Neuronal stem cell (in vitro differentiated cells): ENCODE results near the gene FABP6. TPM values are rescaled to one million over a fixed set of nuclear protein-coding genes. Genes with fewer than 3 reads are reported as not detected.

Experiments used
- DNase-seq: peaks from one replicate; pipeline ENCODE4 v3.0.0-alpha.2; 2013; ENCODE audit warnings: low spot score
- H2AFZ ChIP-seq: one replicate; pipeline ENCODE4 v1.6.1; 2013; ENCODE audit warnings: mild to moderate bottlenecking, low read length, inconsistent platforms
- H2AK5ac ChIP-seq: 2 replicates; pipeline ENCODE4 v1.6.1; 2013; ENCODE audit warnings: low read depth, mild to moderate bottlenecking, inconsistent platforms, low read length, moderate library complexity, mixed read lengths
- H2BK120ac ChIP-seq: 2 replicates; pipeline ENCODE4 v1.6.1; 2013; ENCODE audit warnings: low read depth, mild to moderate bottlenecking, inconsistent platforms, low read length, moderate library complexity, mixed read lengths
- H2BK12ac ChIP-seq: one replicate; pipeline ENCODE4 v1.6.1; 2013; ENCODE audit warnings: low read length, inconsistent platforms
- H2BK15ac ChIP-seq: 2 replicates; pipeline ENCODE4 v1.6.1; 2013; ENCODE audit warnings: mild to moderate bottlenecking, low read length, inconsistent platforms, mixed read lengths
- H2BK5ac ChIP-seq: one replicate; pipeline ENCODE4 v1.6.1; 2013; ENCODE audit warnings: inconsistent platforms, mild to moderate bottlenecking, low read length, moderate library complexity
- H3K14ac ChIP-seq: one replicate; pipeline ENCODE4 v1.6.1; 2013; ENCODE audit warnings: low read length, inconsistent platforms
- H3K18ac ChIP-seq: 2 replicates; pipeline ENCODE4 v1.6.1; 2013; ENCODE audit warnings: low read length, inconsistent platforms
- H3K23ac ChIP-seq: 2 replicates; pipeline ENCODE4 v1.6.1; 2013; ENCODE audit warnings: low read depth, mild to moderate bottlenecking, mixed read lengths, low read length, inconsistent platforms; ENCODE audit not compliant: poor library complexity
- H3K27ac ChIP-seq: replicated peaks from 3 replicates; pipeline ENCODE4 v1.5.1; 2013; ENCODE audit warnings: low read length, inconsistent platforms
- H3K27me3 ChIP-seq, 3 experiments: 2 replicates each; pipeline ENCODE4 v1.6.1; 2013; ENCODE audit warnings: low read length in 3 of 3, mild to moderate bottlenecking in 2 of 3, inconsistent platforms in 1 of 3, low read depth in 1 of 3, mixed read lengths in 1 of 3, moderate library complexity in 1 of 3; ENCODE audit not compliant: control insufficient read depth in 3 of 3, insufficient read depth in 3 of 3
- H3K36me3 ChIP-seq, 2 donors: replicated peaks in 1 of 2; 2 replicates each; pipeline ENCODE4 v1.6.1; 2013; ENCODE audit warnings: low read length in 2 of 2; ENCODE audit not compliant: control insufficient read depth in 2 of 2, insufficient read depth in 2 of 2
- H3K4ac ChIP-seq: 2 replicates; pipeline ENCODE4 v1.6.1; 2013; ENCODE audit warnings: inconsistent platforms, mild to moderate bottlenecking, low read length, moderate library complexity
- H3K4me1 ChIP-seq, 2 donors: 1 replicate in 1 of 2; 2 replicates in 1 of 2; pipeline ENCODE4 v1.6.1; 2013; ENCODE audit warnings: low read length in 2 of 2, low read depth in 1 of 2; ENCODE audit not compliant: control insufficient read depth in 2 of 2, insufficient read depth in 1 of 2
- H3K4me2 ChIP-seq: one replicate; pipeline ENCODE4 v1.6.1; 2013; ENCODE audit warnings: mild to moderate bottlenecking, low read length, inconsistent platforms; ENCODE audit not compliant: insufficient read depth, poor library complexity, severe bottlenecking
- H3K4me3 ChIP-seq, 2 donors: 2 replicates each; pipeline ENCODE4 v1.5.1; 2013; ENCODE audit warnings: low read length in 2 of 2, mild to moderate bottlenecking in 2 of 2, inconsistent platforms in 1 of 2, moderate library complexity in 1 of 2
- H3K79me1 ChIP-seq: one replicate; pipeline ENCODE4 v1.6.1; 2013; ENCODE audit warnings: low read depth, mild to moderate bottlenecking, inconsistent platforms, low read length, moderate library complexity
- H3K9ac ChIP-seq: one replicate; pipeline ENCODE4 v1.6.1; 2013; ENCODE audit warnings: mild to moderate bottlenecking, low read depth, low read length, inconsistent platforms; ENCODE audit not compliant: poor library complexity
- H3K9me3 ChIP-seq, 2 donors: replicated peaks in 1 of 2; 2 replicates each; pipeline versions ENCODE3 to v1.6.1; 2013; ENCODE audit warnings: low read length in 2 of 2, mild to moderate bottlenecking in 2 of 2, inconsistent platforms in 1 of 2, low read depth in 1 of 2, mixed read lengths in 1 of 2, moderate library complexity in 1 of 2; ENCODE audit not compliant: control insufficient read depth in 2 of 2, insufficient read depth in 1 of 2
- H4K8ac ChIP-seq: one replicate; pipeline ENCODE4 v1.6.1; 2013; ENCODE audit warnings: low read depth, mild to moderate bottlenecking, inconsistent platforms, low read length, moderate library complexity
- H4K91ac ChIP-seq: one replicate; pipeline ENCODE4 v1.6.1; 2013; ENCODE audit warnings: low read length, low read depth, mild to moderate bottlenecking, inconsistent platforms; ENCODE audit not compliant: poor library complexity
- WGBS, 2 donors: extraction: QIAGEN DNeasy Blood & Tissue Kit; methylation state at CpG; one replicate each; pipeline ENCODE4 v1.1.7; 2013; ENCODE audit warnings: missing lambda C conversion rate in 2 of 2, mixed read lengths in 1 of 2; ENCODE audit not compliant: insufficient read length in 2 of 2, insufficient replicate concordance in 1 of 2; ENCODE audit errors: extremely low coverage in 2 of 2; 5-methylcytosine and 5-hydroxymethylcytosine counted together
- polyA plus RNA-seq, 2 experiments: library from polyadenylated mRNA; stranded (reverse); fragments of 200-250 nt; gene quantifications; one replicate each; pipeline ENCODE4 v1.2.3, GENCODE V29; 2013

Gene FABP6, protein sequence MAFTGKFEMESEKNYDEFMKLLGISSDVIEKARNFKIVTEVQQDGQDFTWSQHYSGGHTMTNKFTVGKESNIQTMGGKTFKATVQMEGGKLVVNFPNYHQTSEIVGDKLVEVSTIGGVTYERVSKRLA
- polyA plus RNA-seq (2013, experiment 1 of 2), result 2.6 TPM
- 2.3 TPM for polyA plus RNA-seq (2013, experiment 2 of 2)

DNA sequence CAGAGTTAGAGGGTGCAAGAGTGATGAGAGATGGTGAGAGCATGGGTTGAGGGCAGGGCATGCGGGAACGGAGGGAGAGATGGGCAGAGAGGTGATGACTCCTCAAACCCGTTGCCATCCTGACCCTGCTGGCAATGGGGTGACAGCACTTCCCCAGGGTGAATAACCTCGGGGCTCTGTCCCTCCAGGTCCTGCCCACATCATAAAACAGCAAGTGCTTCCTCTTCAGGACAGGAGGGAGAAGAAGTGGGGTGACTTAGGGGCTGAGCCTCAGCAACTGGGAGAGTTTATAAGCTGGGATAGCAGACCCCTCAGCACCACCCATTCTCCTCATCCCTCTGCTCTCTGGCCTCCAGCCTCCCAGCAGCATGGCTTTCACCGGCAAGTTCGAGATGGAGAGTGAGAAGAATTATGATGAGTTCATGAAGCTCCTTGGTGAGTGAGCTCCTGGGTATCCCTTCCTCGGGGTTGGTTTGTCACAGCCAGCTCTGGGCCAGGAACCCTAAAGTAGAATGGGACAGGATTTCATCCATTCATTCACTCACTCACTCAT lies at the start of gene FABP6:
Gene FABP6 (plus strand): TSS at position 317 of the 553 bp plus-strand sequence. CDS start 52 bp downstream, at position 369.
- no CpG with 5 or more reads among the region's 7 CpGs for WGBS, 2 donors
- H3K27ac ChIP-seq, result no peak within 1 kb of the TSS
- peak within 1 kb of the TSS; percentile 88 for H2BK12ac ChIP-seq
- H4K8ac ChIP-seq, result no peak within 1 kb of the TSS
- H2BK15ac ChIP-seq, result peak within 1 kb of the TSS; percentile 6
- H4K91ac ChIP-seq, result no peak within 1 kb of the TSS
- H3K27me3 ChIP-seq, result no peaks in the 10 kb centered on the region
- no peak within 1 kb of the TSS for H3K4me3 ChIP-seq
- H3K18ac ChIP-seq, result peak within 1 kb of the TSS; percentile 66
- no peak within 1 kb of the TSS for H3K14ac ChIP-seq
- no peak within 1 kb of the TSS for H2AFZ ChIP-seq
- peaks cover 0 to 3% of the 10 kb centered on the region in 2 donors for H3K9me3 ChIP-seq
- H3K4ac ChIP-seq, result no peak within 1 kb of the TSS
- no peak within 1 kb of the TSS for H2BK120ac ChIP-seq
- DNase-seq, result no peak
- no peak within 1 kb of the TSS for H3K9ac ChIP-seq
- no peak within 1 kb of the TSS for H3K23ac ChIP-seq
- H3K79me1 ChIP-seq, result no peaks in the 10 kb centered on the region
- no peak within 1 kb of the TSS for H3K4me2 ChIP-seq
- no peaks in the 10 kb centered on the region for H3K36me3 ChIP-seq
- H3K4me1 ChIP-seq, result no peaks in the 10 kb centered on the region
- no peak within 1 kb of the TSS for H2AK5ac ChIP-seq
- H2BK5ac ChIP-seq, result peak within 1 kb of the TSS; percentile 29

DNA sequence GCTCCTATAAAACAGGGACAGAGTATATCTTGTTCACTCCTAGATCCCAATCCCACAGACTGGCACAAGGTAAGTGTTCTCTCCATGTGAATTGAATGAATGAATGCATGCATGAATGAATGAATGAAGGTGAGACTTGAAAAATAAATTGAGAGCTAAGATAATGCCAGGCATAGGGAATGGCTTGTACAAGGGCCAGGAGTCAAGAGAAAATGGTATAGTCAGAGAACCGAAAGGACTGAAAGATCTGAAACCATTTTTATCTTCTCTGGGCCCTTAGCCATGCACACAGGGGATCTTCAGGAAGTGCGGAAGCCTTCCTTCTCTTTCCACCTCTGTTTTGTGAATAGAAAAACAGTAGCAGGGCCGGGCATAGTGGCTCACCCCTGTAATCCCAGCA lies 48.4 kb upstream of the FABP6 start:
- no peak overlapping the region for H3K27ac ChIP-seq
- H3K14ac ChIP-seq, result no peak overlapping the region
- WGBS, 2 donors, result no CpG with 5 or more reads among the region's 3 CpGs
- no peak overlapping the region for H2BK15ac ChIP-seq
- H3K4me3 ChIP-seq, result no peak overlapping the region
- H3K4ac ChIP-seq, result no peak overlapping the region
- no peak overlapping the region for H2BK120ac ChIP-seq
- no peak overlapping the region for H2AFZ ChIP-seq
- peaks cover 0 to 5% (median 0%) of the 10 kb centered on the region in 3 experiments for H3K27me3 ChIP-seq
- no peak overlapping the region for H4K91ac ChIP-seq
- H3K36me3 ChIP-seq, result no peaks in the 10 kb centered on the region
- H2BK12ac ChIP-seq, result no peak overlapping the region
- H3K9ac ChIP-seq, result no peak overlapping the region
- no peak overlapping the region for H2AK5ac ChIP-seq
- H3K4me1 ChIP-seq, result no peaks in the 10 kb centered on the region
- no peak overlapping the region for H3K23ac ChIP-seq
- H3K9me3 ChIP-seq, result peaks cover 0 to 2% of the 10 kb centered on the region in 2 donors
- DNase-seq, result no peak
- H2BK5ac ChIP-seq, result no peak overlapping the region
- no peak overlapping the region for H3K4me2 ChIP-seq
- H3K79me1 ChIP-seq, result no peaks in the 10 kb centered on the region
- no peak overlapping the region for H4K8ac ChIP-seq
- no peak overlapping the region for H3K18ac ChIP-seq

DNA sequence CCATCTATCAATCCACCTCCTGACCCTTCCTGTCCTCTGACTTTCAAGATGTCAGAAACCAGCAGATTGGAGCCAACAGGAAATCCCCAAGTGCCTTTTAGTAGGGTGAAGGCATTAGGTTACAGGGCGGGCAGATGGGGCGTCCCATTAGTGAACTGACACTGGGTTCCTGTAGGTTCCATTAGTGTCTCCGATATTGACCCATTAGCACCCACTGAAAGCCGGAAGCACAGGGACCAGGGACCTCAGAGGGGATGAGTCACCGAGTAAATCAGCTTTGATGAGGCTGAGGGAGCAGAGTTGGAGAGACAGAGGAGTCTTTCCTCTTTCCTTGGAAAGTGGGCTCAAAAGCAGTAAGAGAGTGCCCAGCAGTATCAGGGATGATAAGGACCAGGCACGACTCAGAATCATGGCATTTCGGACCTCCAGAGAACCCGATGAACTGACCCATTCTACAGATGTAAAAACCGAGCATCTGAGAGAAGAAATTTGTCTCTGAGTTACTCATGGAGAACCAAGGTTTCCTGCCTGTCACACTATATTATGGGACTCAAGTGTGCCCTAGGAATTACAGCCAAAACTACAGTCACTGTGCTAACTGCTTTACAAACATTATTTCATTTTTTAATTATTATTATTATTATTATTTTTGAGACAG lies 47.2 kb upstream of the FABP6 start:
- no peak overlapping the region for H3K4me2 ChIP-seq
- H3K4me3 ChIP-seq, result no peak overlapping the region
- H3K23ac ChIP-seq, result no peak overlapping the region
- no peak overlapping the region for H2BK12ac ChIP-seq
- H2BK15ac ChIP-seq, result no peak overlapping the region
- H2AFZ ChIP-seq, result no peak overlapping the region
- no peak overlapping the region for H3K9ac ChIP-seq
- H3K79me1 ChIP-seq, result no peaks in the 10 kb centered on the region
- no peaks in the 10 kb centered on the region for H3K4me1 ChIP-seq
- H3K9me3 ChIP-seq, result peaks cover 2 to 6% of the 10 kb centered on the region in 2 donors
- no peak overlapping the region for H3K18ac ChIP-seq
- H3K4ac ChIP-seq, result no peak overlapping the region
- no peak overlapping the region for H4K91ac ChIP-seq
- no peak overlapping the region for H4K8ac ChIP-seq
- H3K27ac ChIP-seq, result no peak overlapping the region
- H3K36me3 ChIP-seq, result no peaks in the 10 kb centered on the region
- no peak overlapping the region for H2BK120ac ChIP-seq
- H3K27me3 ChIP-seq, result peaks cover 0 to 3% (median 0%) of the 10 kb centered on the region in 3 experiments
- DNase-seq, result no peak
- no peak overlapping the region for H3K14ac ChIP-seq
- H2AK5ac ChIP-seq, result no peak overlapping the region
- H2BK5ac ChIP-seq, result no peak overlapping the region
- no CpG with 5 or more reads among the region's 9 CpGs for WGBS, 2 donors

DNA sequence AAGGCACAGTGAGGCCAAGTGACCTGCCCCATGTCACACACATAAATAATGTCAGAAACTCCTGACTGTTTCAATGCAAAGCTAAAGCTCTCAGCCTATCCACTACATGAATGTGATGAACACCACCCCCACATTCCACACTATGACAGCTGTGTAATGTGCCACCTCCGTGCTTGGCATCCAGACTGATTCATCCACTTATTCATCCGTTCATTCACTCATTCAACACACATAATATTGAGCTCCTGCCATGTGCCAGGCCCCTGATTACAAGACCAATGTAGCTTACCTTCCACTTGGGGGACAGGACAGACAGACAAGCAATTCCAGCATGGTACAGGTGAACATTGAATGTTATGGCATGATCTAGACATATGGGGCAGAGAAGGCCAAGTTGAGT lies 46.2 kb upstream of the FABP6 start:
- H3K27ac ChIP-seq, result no peak overlapping the region
- H3K23ac ChIP-seq, result no peak overlapping the region
- no peak overlapping the region for H2BK12ac ChIP-seq
- H2BK15ac ChIP-seq, result no peak overlapping the region
- H3K27me3 ChIP-seq, result no peaks in the 10 kb centered on the region
- no peaks in the 10 kb centered on the region for H3K79me1 ChIP-seq
- H3K9ac ChIP-seq, result no peak overlapping the region
- H3K18ac ChIP-seq, result no peak overlapping the region
- H2BK5ac ChIP-seq, result no peak overlapping the region
- H3K4me3 ChIP-seq, result no peak overlapping the region
- DNase-seq, result no peak
- H4K91ac ChIP-seq, result no peak overlapping the region
- no peak overlapping the region for H3K4me2 ChIP-seq
- H3K36me3 ChIP-seq, result no peaks in the 10 kb centered on the region
- no peak overlapping the region for H2BK120ac ChIP-seq
- no peak overlapping the region for H4K8ac ChIP-seq
- H2AFZ ChIP-seq, result no peak overlapping the region
- WGBS, 2 donors, result no CpG with 5 or more reads among the region's 2 CpGs
- H3K14ac ChIP-seq, result no peak overlapping the region
- H2AK5ac ChIP-seq, result no peak overlapping the region
- H3K9me3 ChIP-seq, result peaks cover 2 to 7% of the 10 kb centered on the region in 2 donors
- no peak overlapping the region for H3K4ac ChIP-seq
- peaks cover 0 to 1% of the 10 kb centered on the region in 2 donors for H3K4me1 ChIP-seq
